H9 (cell line): ENCODE results near the gene ECE2. TPM values are rescaled to one million over a fixed set of nuclear protein-coding genes. Genes with fewer than 3 reads are reported as not detected.
"Not testable (repeated sequence)": the region's sequence is repeated elsewhere in the genome, so short reads cannot be mapped to it uniquely, and the experiment has no call there.

Experiments
- DNase-seq: peaks from one replicate; pipeline ENCODE4 v3.0.0-alpha.2; 2017
- H2AFZ ChIP-seq: one replicate; pipeline ENCODE4 v1.6.1; 2013; ENCODE audit warnings: mild to moderate bottlenecking, low read length, control low read depth, moderate library complexity
- H2AK5ac ChIP-seq: 2 replicates; pipeline ENCODE4 v1.6.1; 2013; ENCODE audit warnings: low read length, control low read depth, mixed read lengths; ENCODE audit not compliant: insufficient read length
- H2BK120ac ChIP-seq: one replicate; pipeline ENCODE4 v1.6.1; 2013; ENCODE audit warnings: low read depth, mild to moderate bottlenecking, low read length, control low read depth, inconsistent platforms; ENCODE audit not compliant: poor library complexity, severe bottlenecking
- H2BK12ac ChIP-seq: 2 replicates; pipeline ENCODE4 v1.6.1; 2013; ENCODE audit warnings: low read length, control low read depth, mixed read lengths, low read depth; ENCODE audit not compliant: insufficient read length
- H2BK15ac ChIP-seq: 2 replicates; pipeline ENCODE4 v1.6.1; 2013; ENCODE audit warnings: low read depth, low read length, control low read depth
- H2BK20ac ChIP-seq: one replicate; pipeline ENCODE4 v1.6.1; 2013; ENCODE audit warnings: low read depth, mild to moderate bottlenecking, low read length, control low read depth, inconsistent platforms; ENCODE audit not compliant: poor library complexity, severe bottlenecking
- H2BK5ac ChIP-seq: 2 replicates; pipeline ENCODE4 v1.6.1; 2013; ENCODE audit warnings: low read length, control low read depth, mixed read lengths; ENCODE audit not compliant: insufficient read length
- H3K14ac ChIP-seq: 2 replicates; pipeline ENCODE4 v1.6.1; 2013; ENCODE audit warnings: low read length, control low read depth; ENCODE audit not compliant: insufficient read depth
- H3K18ac ChIP-seq: 2 replicates; pipeline ENCODE4 v1.6.1; 2013; ENCODE audit warnings: low read depth, mild to moderate bottlenecking, mixed read lengths, low read length, control low read depth; ENCODE audit not compliant: insufficient read length
- H3K23ac ChIP-seq: 2 replicates; pipeline ENCODE4 v1.6.1; 2013; ENCODE audit warnings: low read length, control low read depth, mixed read lengths, low read depth; ENCODE audit not compliant: insufficient read length
- H3K23me2 ChIP-seq: 2 replicates; pipeline ENCODE4 v1.6.1; 2013; ENCODE audit warnings: low read depth, mild to moderate bottlenecking, mixed read lengths, low read length, control low read depth; ENCODE audit not compliant: insufficient read length, poor library complexity, severe bottlenecking
- H3K27ac ChIP-seq: 2 replicates; pipeline ENCODE4 v1.5.1; 2013; ENCODE audit warnings: low read length, control low read depth, mixed read lengths, low read depth; ENCODE audit not compliant: insufficient read length
- H3K27me3 ChIP-seq: 2 replicates; pipeline ENCODE4 v1.6.1; 2013; ENCODE audit warnings: low read length, control low read depth, inconsistent platforms; ENCODE audit not compliant: insufficient read depth
- H3K4ac ChIP-seq: 2 replicates; pipeline ENCODE4 v1.6.1; 2013; ENCODE audit warnings: low read depth, mild to moderate bottlenecking, control low read depth, inconsistent platforms, low read length, moderate library complexity
- H3K4me1 ChIP-seq: 2 replicates; pipeline ENCODE4 v1.6.1; 2013; ENCODE audit warnings: low read length, control low read depth, inconsistent platforms; ENCODE audit not compliant: insufficient read depth
- H3K4me2 ChIP-seq: 2 replicates; pipeline ENCODE4 v1.6.1; 2013; ENCODE audit warnings: low read length, control low read depth, mixed read lengths; ENCODE audit not compliant: insufficient read length, insufficient read depth
- H3K56ac ChIP-seq: 2 replicates; pipeline ENCODE4 v1.6.1; 2013; ENCODE audit warnings: low read depth, mild to moderate bottlenecking, mixed read lengths, low read length, control low read depth; ENCODE audit not compliant: insufficient read length
- H3K79me1 ChIP-seq: 2 replicates; pipeline ENCODE4 v1.6.1; 2013; ENCODE audit warnings: low read depth, mild to moderate bottlenecking, moderate library complexity, low read length, control low read depth, inconsistent platforms; ENCODE audit not compliant: insufficient read depth, poor library complexity, severe bottlenecking
- H3K79me2 ChIP-seq: 2 replicates; pipeline ENCODE4 v1.6.1; 2013; ENCODE audit warnings: low read length, control low read depth, inconsistent platforms; ENCODE audit not compliant: insufficient read depth
- H3K9ac ChIP-seq: 2 replicates; pipeline ENCODE4 v1.6.1; 2013; ENCODE audit warnings: low read length, control low read depth, mixed read lengths; ENCODE audit not compliant: insufficient read length; ENCODE audit errors: extremely low read depth
- H3K9me3 ChIP-seq: one replicate; pipeline ENCODE4 v1.6.1; 2013; ENCODE audit warnings: low read depth, low read length, inconsistent platforms; ENCODE audit not compliant: control insufficient read depth
- H3T11ph ChIP-seq: one replicate; pipeline ENCODE4 v1.6.1; 2013; ENCODE audit warnings: mild to moderate bottlenecking, low read length, control low read depth, inconsistent platforms
- H4K20me1 ChIP-seq: one replicate; pipeline ENCODE4 v1.6.1; 2013; ENCODE audit not compliant: control insufficient read depth, insufficient read length, insufficient read depth
- H4K5ac ChIP-seq: 2 replicates; pipeline ENCODE4 v1.6.1; 2013; ENCODE audit warnings: low read depth, mild to moderate bottlenecking, mixed read lengths, low read length, control low read depth; ENCODE audit not compliant: insufficient read length
- H4K8ac ChIP-seq: replicated peaks from 2 replicates; pipeline ENCODE4 v1.6.1; 2013; ENCODE audit warnings: low read length, control low read depth, mixed read lengths, low read depth; ENCODE audit not compliant: insufficient read length
- H4K91ac ChIP-seq: 2 replicates; pipeline ENCODE4 v1.6.1; 2013; ENCODE audit warnings: low read depth, mild to moderate bottlenecking, moderate library complexity, mixed read lengths, low read length, control low read depth; ENCODE audit not compliant: insufficient read length
- H3K27ac Mint-ChIP-seq, 3 experiments: 2 replicates in 2 of 3; 3 replicates in 1 of 3; pipeline ENCODE4 v1.8.0; 2020 to 2021; ENCODE audit warnings: mixed read lengths in 3 of 3, mild to moderate bottlenecking in 1 of 3, moderate library complexity in 1 of 3
- H3K27me3 Mint-ChIP-seq: 2 replicates; pipeline ENCODE4 v1.8.0; 2021; ENCODE audit warnings: low read depth, mild to moderate bottlenecking, moderate library complexity, mixed read lengths
- H3K36me3 Mint-ChIP-seq, 3 experiments: 2 replicates in 2 of 3; 3 replicates in 1 of 3; pipeline ENCODE4 v1.8.0; 2020 to 2021; ENCODE audit warnings: low read depth in 3 of 3, mixed read lengths in 3 of 3; ENCODE audit not compliant: insufficient read depth in 1 of 3
- H3K4me1 Mint-ChIP-seq, 2 experiments: 2 replicates each; pipeline ENCODE4 v1.8.0; 2020; ENCODE audit warnings: mixed read lengths in 2 of 2
- H3K4me3 Mint-ChIP-seq, 2 experiments: 2 replicates in 1 of 2; 3 replicates in 1 of 2; pipeline ENCODE4 v1.8.0; 2020 to 2021; ENCODE audit warnings: mild to moderate bottlenecking in 2 of 2, mixed read lengths in 2 of 2, moderate library complexity in 1 of 2
- H3K9me3 Mint-ChIP-seq, 2 experiments: 2 replicates in 1 of 2; 3 replicates in 1 of 2; pipeline ENCODE4 v1.8.0; 2020; ENCODE audit warnings: mild to moderate bottlenecking in 2 of 2, mixed read lengths in 2 of 2, moderate library complexity in 1 of 2
- CTCF ChIP-seq: fragments of 200-600 bp; sonication (generic); conservative IDR thresholded peaks from 3 replicates; pipeline ENCODE4 v1.8.0; 2021; ENCODE audit warnings: antibody characterized with exemption, mild to moderate bottlenecking
- WGBS: extraction: QIAGEN DNeasy Blood & Tissue Kit; methylation state at CpG from one replicate; pipeline ENCODE4 v1.1.7; 2013; ENCODE audit warnings: missing lambda C conversion rate, low lambda C conversion rate, mixed read lengths; ENCODE audit not compliant: insufficient read length; ENCODE audit errors: extremely low coverage; 5-methylcytosine and 5-hydroxymethylcytosine counted together
- total RNA-seq: library from RNA; stranded (reverse); gene quantifications from 2 replicates; pipeline ENCODE4 v1.2.1, GENCODE V29; 2021

ECE2 gene
- total RNA-seq, 1 experiment from 2014 or later: not detected

DNA sequence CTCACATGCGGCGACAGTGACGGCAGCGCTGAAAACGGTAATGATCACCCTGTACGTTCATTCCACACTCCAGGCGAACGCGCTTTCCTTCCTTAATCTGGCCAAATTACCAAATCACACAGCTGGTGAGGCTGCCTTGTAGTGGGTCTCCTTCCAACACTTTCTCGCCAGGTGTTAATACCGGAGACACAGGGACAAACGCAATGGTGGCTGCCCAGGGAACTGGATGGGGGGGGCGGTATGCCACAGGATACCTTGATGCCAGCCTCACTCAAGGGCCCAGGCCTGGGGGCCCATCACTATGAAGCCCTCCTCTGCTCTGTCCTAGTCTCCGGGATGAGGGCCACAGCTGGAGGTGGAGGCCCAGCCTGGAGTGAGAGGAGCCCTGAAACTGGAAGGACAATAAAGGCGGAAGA lies 13.1 kb upstream of the ECE2 start:
- Histone ChIP-seq H3K14ac (no peak overlapping the region), H3K27me3 (peaks cover 14% of the 10 kb centered on the region; the same call in 1 of the 2 replicates), H3T11ph (no peak overlapping the region), H4K8ac (no peak overlapping the region), H4K5ac (no peak overlapping the region), H3K4me2 (peak overlapping the region; percentile 89), H2AK5ac (no peak overlapping the region), H4K20me1 (no peaks in the 10 kb centered on the region), H3K9ac (no peak overlapping the region), H3K23me2 (peaks cover 21% of the 10 kb centered on the region), H3K9me3 (no peaks in the 10 kb centered on the region), H3K56ac (no peak overlapping the region), H3K79me1 (no peaks in the 10 kb centered on the region), H3K4me1 (no peaks in the 10 kb centered on the region), H2AFZ (no peak overlapping the region), H4K91ac (no peak overlapping the region), H3K18ac (no peak overlapping the region), H3K4ac (no peak overlapping the region), H3K23ac (no peak overlapping the region), H2BK20ac (no peak overlapping the region), H3K79me2 (no peaks in the 10 kb centered on the region), H2BK5ac (no peak overlapping the region), H2BK120ac (no peak overlapping the region), H2BK12ac (no peak overlapping the region), H2BK15ac (no peak overlapping the region), H3K27ac (no peak overlapping the region)
- Mint-ChIP-seq H3K9me3 (peaks cover 5% of the 10 kb centered on the region in 2 experiments; a peak in 2 of 5 replicates), H3K27ac (no peak overlapping the region), H3K4me1 (peaks cover 18 to 19% of the 10 kb centered on the region in 2 experiments), H3K27me3 (peaks cover 70% of the 10 kb centered on the region), H3K4me3 (peak overlapping the region; percentile 81 to 86), H3K36me3 (peaks cover 0 to 8% (median 3%) of the 10 kb centered on the region in 3 experiments; a peak in 5 of 7 replicates)
- no peak for DNase-seq
- no peak for TF ChIP-seq CTCF
- no CpG with 5 or more reads among the region's 15 CpGs for WGBS

GRCh38 chr3:184267249-184267648 lies 8.6 kb upstream of the ECE2 start:
- not testable (repeated sequence) for H3K4me1 Mint-ChIP-seq, H3K79me1 ChIP-seq, H3K9ac ChIP-seq, H3K23me2 ChIP-seq, H2BK12ac ChIP-seq, H2AK5ac ChIP-seq, H2BK15ac ChIP-seq, H3K18ac ChIP-seq, H3T11ph ChIP-seq, H4K20me1 ChIP-seq, H3K4ac ChIP-seq, DNase-seq, H3K4me3 Mint-ChIP-seq, H3K79me2 ChIP-seq, H2AFZ ChIP-seq, H2BK20ac ChIP-seq, H4K5ac ChIP-seq, H3K27me3 ChIP-seq, H3K56ac ChIP-seq, H4K8ac ChIP-seq, H2BK120ac ChIP-seq, H3K27ac ChIP-seq, H3K9me3 ChIP-seq, H3K23ac ChIP-seq, H2BK5ac ChIP-seq, H3K4me1 ChIP-seq, H3K36me3 Mint-ChIP-seq, H4K91ac ChIP-seq, H3K27ac Mint-ChIP-seq, H3K14ac ChIP-seq, H3K9me3 Mint-ChIP-seq, H3K4me2 ChIP-seq
- peaks cover 35% of the 10 kb centered on the region for H3K27me3 Mint-ChIP-seq
- no CpG with 5 or more reads among the region's 1 CpG for WGBS
